GM19193 (cell line): Measurements from ENCODE around the gene MACF1.

Experiments
- POLR2A ChIP-seq: IDR thresholded peaks from 4 replicates; pipeline ENCODE4 v1.6.1; 2011; ENCODE audit not compliant: insufficient read depth, insufficient read length; ENCODE audit errors: extremely low read depth

The MACF1 gene

DNA sequence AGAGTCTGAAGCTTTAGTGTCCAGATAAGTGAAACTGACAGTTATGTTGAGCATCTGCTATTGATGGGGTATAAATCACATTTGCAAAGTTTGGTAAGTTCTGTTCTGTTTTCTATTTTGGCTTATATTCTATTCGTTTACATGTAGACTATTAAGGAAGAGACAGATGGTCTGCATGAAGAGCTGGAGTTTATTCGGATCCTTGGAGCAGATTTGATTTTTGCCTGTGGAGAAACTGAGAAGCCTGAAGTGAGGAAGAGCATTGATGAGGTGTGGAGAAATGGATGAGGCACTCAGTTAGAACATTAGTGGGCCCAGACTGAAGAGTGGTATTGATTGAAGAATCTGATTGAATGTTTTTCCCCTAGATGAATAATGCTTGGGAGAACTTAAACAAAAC, 236.4 kb downstream of the MACF1 start:
- no peak for TF ChIP-seq POLR2A

DNA sequence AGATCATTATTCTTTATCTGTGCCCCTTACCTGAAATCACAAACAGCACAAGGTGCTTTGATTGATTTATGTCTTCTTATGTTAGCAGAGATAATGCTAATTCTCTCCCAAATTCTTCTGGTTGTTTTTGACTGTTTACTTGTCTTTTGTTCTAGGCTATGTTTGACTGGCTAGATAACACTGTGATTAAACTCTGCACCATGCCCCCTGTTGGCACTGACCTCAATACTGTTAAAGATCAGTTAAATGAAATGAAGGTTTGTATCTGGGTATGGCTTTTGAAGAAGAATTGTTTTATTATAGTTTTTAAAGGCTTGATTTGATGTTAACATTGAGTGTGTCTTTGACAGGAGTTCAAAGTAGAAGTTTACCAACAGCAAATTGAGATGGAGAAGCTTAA, 237.3 kb downstream of the MACF1 start:
- no peak for TF ChIP-seq POLR2A

DNA sequence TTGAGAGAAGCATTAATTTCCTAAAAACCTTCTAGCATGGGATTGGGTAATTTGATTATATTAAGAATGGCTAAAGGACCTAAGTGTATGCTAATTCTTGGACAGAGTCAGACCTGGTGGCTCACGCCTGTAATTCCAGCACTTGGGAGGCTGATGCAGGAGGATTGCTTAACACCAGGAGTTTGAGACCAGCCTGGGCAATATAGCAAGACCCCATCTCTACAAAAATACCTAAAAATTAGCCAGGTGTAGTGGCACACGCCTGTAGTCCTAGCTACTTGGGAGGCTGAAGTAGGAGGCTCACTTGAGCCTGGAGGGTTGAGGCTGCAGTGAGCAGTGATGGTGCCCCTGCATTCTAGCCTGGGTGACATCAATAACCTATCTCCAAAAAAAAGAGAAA, 241.1 kb downstream of the MACF1 start:
- TF ChIP-seq POLR2A = no peak

DNA sequence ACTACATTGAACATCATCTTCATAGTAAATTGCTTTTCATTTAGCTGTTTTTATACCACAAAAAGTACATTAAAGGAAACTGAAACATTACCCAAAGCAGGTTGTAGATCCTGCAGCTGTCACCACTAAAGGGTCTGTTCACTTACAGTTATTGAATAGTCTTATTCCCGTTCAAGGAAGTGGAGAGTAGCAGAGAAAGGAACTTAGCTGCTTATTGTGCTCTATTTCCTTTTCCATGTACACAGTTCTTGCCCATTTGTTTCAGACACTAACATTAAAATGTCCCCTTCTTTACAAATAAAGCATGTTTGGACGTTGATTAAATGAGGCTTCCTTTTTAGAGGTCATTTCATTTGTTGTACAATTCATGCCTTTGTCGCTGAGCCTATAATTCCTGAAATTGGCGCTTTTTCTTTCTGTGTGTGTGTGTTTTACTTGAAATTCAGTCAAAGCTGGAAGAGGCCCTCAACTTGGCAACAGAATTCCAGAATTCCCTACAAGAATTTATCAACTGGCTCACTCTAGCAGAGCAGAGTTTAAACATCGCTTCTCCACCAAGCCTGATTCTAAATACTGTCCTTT, 242.6 kb downstream of the MACF1 start:
- no peak for TF ChIP-seq POLR2A

DNA sequence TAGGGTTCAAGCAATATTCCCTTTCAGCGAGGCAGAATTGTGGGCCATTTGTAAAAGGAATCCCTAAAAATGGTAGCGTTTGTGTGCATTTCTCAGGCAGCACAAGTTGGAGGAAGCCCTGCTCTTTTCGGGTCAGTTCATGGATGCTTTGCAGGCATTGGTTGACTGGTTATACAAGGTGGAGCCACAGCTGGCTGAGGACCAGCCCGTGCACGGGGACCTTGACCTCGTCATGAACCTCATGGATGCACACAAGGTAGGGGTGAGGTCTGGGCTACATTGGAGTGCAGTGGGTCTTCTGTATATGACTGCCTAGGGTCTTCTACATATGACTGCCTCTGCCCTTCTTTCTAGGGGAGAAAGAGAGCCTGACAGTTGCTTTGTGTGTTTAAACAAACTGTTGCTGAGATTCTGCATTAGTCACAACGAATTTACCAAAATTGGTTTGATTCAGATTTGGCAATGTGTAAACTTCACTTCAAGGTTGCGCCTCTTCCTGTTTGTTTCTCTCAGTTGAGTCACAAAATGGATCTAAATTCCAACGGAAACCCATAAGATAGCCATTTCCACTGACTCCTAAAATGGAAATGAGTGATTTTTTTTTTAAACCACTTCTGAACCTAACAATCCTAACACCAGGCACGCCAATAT, 246.6 kb downstream of the MACF1 start:
- no peak for TF ChIP-seq POLR2A

DNA sequence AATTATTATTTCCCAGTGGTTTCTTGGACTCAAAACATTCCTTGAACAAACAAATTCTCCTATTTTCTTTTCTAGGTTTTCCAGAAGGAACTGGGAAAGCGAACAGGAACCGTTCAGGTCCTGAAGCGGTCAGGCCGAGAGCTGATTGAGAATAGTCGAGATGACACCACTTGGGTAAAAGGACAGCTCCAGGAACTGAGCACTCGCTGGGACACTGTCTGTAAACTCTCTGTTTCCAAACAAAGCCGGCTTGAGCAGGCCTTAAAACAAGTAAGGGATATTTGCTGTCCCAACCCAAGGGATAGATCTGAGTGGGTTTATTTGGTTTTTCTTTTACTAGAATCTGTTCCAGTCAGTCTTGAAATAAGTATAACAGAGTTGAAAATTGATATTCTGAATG, 247.6 kb downstream of the MACF1 start:
- no peak for TF ChIP-seq POLR2A

DNA sequence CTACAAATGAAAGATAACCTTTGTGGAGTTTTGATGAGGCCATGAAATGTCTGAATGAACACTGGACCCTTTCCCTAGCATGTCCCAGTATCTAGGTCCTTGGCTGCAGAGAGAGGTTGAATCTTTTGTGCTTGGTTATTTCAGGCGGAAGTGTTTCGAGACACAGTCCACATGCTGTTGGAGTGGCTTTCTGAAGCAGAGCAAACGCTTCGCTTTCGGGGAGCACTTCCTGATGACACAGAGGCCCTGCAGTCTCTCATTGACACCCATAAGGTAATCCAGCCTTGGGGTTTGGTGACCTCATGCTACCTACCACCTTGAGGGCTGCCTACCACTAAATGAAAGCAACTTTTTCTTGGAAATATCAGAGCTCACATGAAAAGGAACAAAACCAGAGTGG, 248.0 kb downstream of the MACF1 start:
- TF ChIP-seq POLR2A = no peak

DNA sequence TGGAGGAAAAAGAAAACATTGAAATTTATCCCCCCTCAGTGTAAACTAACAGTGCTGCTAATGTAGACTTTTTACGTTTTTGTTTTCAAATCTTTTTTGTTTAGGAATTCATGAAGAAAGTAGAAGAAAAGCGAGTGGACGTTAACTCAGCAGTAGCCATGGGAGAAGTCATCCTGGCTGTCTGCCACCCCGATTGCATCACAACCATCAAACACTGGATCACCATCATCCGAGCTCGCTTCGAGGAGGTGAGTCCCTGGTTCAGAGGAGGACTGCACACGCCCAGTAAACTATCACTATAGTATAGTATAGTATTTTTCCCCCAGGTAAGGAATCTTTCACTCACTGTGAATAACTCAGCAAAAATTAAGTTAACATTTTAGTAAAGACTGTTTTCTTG, 249.1 kb downstream of the MACF1 start:
- no peak for TF ChIP-seq POLR2A

DNA sequence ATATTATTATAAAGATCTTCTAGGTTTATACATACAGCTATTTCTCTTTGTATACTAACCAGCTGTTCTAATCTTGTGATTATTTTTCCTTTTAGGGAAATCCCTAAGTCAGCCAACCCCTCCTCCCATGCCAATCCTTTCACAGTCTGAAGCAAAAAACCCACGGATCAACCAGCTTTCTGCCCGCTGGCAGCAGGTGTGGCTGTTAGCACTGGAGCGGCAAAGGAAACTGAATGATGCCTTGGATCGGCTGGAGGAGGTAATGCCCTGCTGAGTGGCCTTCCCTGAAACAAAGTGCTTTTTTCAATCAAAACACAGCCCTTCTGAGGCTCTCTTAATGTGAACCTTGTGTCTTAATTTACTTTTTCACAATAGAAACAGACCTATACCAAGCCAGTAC, 254.5 kb downstream of the MACF1 start:
- no peak for TF ChIP-seq POLR2A

DNA sequence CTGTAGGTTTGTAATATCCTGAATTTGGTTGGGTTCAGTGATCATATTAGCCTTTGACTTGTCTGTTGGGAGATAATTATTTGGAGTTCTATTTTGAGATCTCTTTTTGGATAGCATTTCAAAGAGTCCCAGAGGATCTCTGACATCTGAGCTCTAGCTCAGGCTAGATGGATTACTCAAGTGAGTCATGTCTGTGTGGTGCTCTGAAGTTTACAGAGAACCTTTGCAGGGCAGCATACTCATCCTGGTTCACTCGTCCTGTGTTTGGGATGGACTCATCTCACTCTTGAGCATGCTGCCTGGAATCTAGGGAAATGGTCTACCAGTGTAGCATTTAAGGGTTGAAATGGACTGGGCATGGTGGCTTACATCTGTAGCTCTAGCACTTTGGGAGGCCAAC, 257.6 kb downstream of the MACF1 start:
- no peak for TF ChIP-seq POLR2A

DNA sequence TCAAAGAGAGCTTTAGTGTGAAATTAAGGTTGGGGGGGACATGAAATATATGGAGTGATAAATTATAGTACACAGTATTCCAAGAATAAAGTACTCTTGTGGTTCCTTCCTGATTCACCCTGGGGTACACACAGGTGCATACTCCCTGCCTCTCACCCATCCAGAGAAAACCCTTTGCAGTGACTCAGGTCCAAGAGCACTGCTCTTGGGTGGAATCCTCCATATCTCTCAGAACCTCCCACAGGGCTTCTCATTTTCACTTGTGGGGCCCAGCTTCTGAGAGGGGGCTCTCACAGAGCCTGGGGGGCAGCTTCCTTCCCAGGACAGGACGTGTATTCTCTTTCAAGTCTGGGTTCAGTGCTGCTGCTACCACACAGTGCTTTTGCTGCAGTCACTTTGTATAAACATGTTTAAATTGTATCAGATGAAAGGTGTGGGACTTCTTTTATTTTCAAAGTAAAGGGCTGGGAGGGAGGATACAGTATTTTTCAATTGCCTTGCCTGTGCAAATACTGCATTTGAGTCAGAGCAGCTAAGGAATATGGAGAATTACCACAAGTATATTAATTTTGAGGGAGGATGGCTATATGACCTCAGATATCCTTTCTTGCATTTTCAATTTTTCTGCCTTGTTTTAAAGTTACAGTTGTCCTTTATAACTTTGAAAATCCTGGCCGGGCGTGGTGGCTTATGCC, 262.1 kb downstream of the MACF1 start:
- TF ChIP-seq POLR2A = no peak

DNA sequence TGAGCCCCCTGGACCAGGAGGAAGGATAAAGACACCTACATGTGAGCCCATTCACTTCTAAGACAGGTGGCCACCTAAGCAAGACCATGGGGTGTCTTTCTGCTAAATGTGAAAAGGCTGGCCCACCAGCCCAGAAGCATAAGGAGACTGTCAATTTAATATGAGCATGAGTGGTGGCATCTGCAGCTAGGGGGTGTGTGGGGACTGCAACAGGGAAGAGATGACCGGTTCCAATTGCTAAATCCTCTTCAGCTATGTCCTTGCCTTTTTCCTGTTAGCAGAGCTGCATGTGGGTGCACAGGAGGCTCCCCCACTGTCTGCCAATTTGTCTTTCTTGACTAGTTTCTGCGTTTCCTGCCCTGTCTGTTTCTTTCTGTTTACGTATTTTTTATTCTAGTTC, 264.7 kb downstream of the MACF1 start:
- TF ChIP-seq POLR2A = no peak

DNA sequence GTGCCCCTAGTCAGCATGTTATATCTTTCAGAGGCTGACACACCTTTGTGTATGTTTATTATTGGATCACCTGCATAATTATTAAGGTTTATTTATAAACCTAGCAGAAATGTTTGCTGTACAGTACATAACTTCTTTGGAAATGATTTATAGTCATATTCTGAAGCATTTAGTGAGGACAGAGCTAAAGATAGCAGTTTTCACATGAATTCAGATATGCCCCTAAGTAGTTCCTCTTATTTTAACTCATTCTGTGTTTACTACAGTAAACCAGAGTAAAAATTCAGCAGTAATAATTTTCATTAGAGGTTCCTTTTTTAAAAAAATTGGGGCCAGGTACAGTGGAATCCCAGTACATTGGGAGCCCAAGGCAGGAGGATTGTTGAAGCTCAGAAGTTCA, 265.5 kb downstream of the MACF1 start:
- no peak for TF ChIP-seq POLR2A

DNA sequence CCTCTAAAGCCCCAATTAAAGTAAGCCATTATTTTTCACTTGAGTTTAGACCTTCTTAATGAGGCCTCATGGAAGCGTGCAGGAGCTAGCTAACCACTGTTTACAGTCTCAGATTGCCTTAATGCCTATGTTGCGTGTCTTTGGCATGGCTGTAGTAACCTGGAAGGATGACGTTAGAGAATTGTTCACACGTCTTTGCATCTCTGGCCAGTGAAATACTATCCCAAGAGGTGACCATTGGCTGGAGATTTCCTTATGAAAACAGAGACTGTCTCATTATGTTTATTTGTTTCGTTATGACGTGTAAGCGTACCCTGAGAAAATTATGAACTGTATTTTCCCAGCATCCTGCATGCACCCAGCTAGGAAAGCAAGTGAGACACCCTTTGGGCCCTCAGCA, 268.3 kb downstream of the MACF1 start:
- no peak for TF ChIP-seq POLR2A

DNA sequence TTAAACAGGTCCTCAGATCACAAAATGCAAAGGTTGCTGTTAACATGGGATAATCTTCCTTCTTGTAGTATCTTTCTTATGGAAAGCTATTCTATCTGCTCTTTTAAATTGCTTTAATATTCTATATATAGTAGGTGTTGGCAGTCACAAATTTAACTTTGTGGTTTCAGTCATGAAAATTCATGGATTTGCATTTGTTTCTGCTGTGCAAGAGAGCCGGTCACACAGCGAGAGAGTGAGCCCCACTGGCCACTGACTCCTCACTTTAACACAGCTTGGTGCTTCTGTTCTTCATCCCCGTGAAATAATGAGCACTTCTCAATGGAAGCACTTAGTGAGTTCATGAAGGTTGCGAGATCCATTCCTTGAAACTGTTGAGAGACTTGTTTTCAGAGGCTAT, 268.8 kb downstream of the MACF1 start:
- TF ChIP-seq POLR2A = no peak

DNA sequence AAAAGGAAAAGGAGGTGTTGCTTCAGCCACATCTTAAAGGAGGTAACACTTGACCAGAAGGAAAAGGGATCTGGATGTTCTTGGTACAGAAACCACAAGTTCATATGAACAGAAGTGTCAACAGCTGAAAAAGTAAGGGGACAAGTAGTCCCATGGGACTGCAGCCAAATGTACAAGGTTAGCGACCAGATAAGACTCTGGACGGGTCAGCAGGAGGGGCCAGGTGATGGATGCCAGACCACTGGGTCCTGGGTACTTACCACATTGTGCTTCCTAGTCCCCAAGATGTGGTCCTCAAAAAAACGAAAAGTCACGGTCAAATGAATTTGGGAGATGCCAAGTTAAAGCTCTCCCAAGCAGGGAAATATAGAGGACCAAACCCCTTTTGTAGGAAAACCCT, 270.3 kb downstream of the MACF1 start:
- TF ChIP-seq POLR2A = no peak
